ENCODE results near the gene UBA6. TPM values are rescaled to one million over a fixed set of nuclear protein-coding genes. Genes with fewer than 3 reads are reported as not detected.
"Not testable (repeated sequence)": the region's sequence is repeated elsewhere in the genome, so short reads cannot be mapped to it uniquely, and the experiment has no call there.

UBA6 gene
- total and polyA plus RNA-seq, 7 donors, result 3.3 to 37.9 (median 14.3) TPM

- WGBS, 3 donors, result 70 to 76% (median 75%) methylated on average over 4 of the region's 4 CpGs
- intact Hi-C loops (cut with DNase I), result loop anchor here in 1 of 2 donors (10.0 kb wide), 1 partner anchor 430 kb away; no protein-coding TSS in a partner anchor
Observed at GRCh38 chr4:67744561-67745283, 43.8 kb upstream of the UBA6 start.

GRCh38 chr4:67743194-67743593 is 42.2 kb upstream of the UBA6 start:
- Histone ChIP-seq H3K27me3 (ENCODE audit: insufficient read depth in 3 of 3, low read length in 2 of 3) (no peaks in the 10 kb centered on the region), H3K9me3 (no peaks in the 10 kb centered on the region), H3K36me3 (ENCODE audit: insufficient read depth in 1 of 2, low read depth in 1 of 2) (no peaks in the 10 kb centered on the region), H3K4me1 (no peaks in the 10 kb centered on the region), H3K4me3 (no peak overlapping the region), H3K27ac (no peak overlapping the region)
- WGBS, 3 donors, result 94 to 99% (median 99%) methylated on average over 3 of the region's 3 CpGs
- ATAC-seq, result no peak
- DNase-seq, result no peak
- TF ChIP-seq CTCF (IDR thresholded peaks at IDR 0.05), result no peak
- intact Hi-C loops (cut with DNase I), result loop anchor here in 1 of 2 donors (10.0 kb wide), 1 partner anchor 432 kb away; no protein-coding TSS in a partner anchor

More at GRCh38 chr4:67744561-67745283, 43.8 kb upstream of the UBA6 start:
- Histone ChIP-seq H3K4me1 (no peaks in the 10 kb centered on the region), H3K27me3 (ENCODE audit: insufficient read depth in 3 of 3, low read length in 2 of 3) (no peaks in the 10 kb centered on the region), H3K9me3 (no peaks in the 10 kb centered on the region), H3K4me3 (no peak overlapping the region), H3K27ac (no peak overlapping the region), H3K36me3 (ENCODE audit: insufficient read depth in 1 of 2, low read depth in 1 of 2) (no peaks in the 10 kb centered on the region)
- TF ChIP-seq CTCF (IDR thresholded peaks at IDR 0.05), result no peak
- DNase-seq (no peak), ATAC-seq (no peak)

GRCh38 chr4:67736262-67736661 is 35.3 kb upstream of the UBA6 start:
- no peaks in the 10 kb centered on the region for H3K36me3 ChIP-seq (ENCODE audit: insufficient read depth in 1 of 2, low read depth in 1 of 2)
- WGBS, 3 donors, result 86 to 98% (median 97%) methylated on average over 1 of the region's 1 CpG
- H3K27ac ChIP-seq, result no peak overlapping the region
- no peak for TF ChIP-seq CTCF (IDR thresholded peaks at IDR 0.05)
- H3K4me1 ChIP-seq, result no peaks in the 10 kb centered on the region
- no peaks in the 10 kb centered on the region for H3K27me3 ChIP-seq (ENCODE audit: insufficient read depth in 3 of 3, low read length in 2 of 3)
- ATAC-seq (no peak), DNase-seq (no peak)
- no peaks in the 10 kb centered on the region for H3K9me3 ChIP-seq
- H3K4me3 ChIP-seq, result no peak overlapping the region
- intact Hi-C loops (cut with DNase I), result no loop called here

GRCh38 chr4:67735325-67735724 is 34.4 kb upstream of the UBA6 start:
- H3K4me1 ChIP-seq, result no peaks in the 10 kb centered on the region

GRCh38 chr4:67730511-67730910 is 29.6 kb upstream of the UBA6 start:
- H3K27me3 ChIP-seq (ENCODE audit: insufficient read depth in 3 of 3, low read length in 2 of 3); intact Hi-C loops (cut with DNase I); H3K27ac ChIP-seq; H3K4me3 ChIP-seq; H3K9me3 ChIP-seq; H3K4me1 ChIP-seq; ATAC-seq; H3K36me3 ChIP-seq (ENCODE audit: insufficient read depth in 1 of 2, low read depth in 1 of 2); DNase-seq: not testable (repeated sequence)
- 87 to 97% (median 95%) methylated on average over 3 of the region's 3 CpGs for WGBS, 3 donors

More at GRCh38 chr4:67735325-67735724, 34.4 kb upstream of the UBA6 start:
- no peak for ATAC-seq
- no peak for DNase-seq
- Histone ChIP-seq H3K27me3 (ENCODE audit: insufficient read depth in 3 of 3, low read length in 2 of 3) (no peaks in the 10 kb centered on the region), H3K9me3 (no peaks in the 10 kb centered on the region), H3K27ac (no peak overlapping the region), H3K36me3 (ENCODE audit: insufficient read depth in 1 of 2, low read depth in 1 of 2) (no peaks in the 10 kb centered on the region), H3K4me3 (no peak overlapping the region)
- intact Hi-C loops (cut with DNase I), result no loop called here
- TF ChIP-seq CTCF (IDR thresholded peaks at IDR 0.05), result no peak
